A549 (cell line): ENCODE results near the gene CABP7. TPM values are rescaled to one million over a fixed set of nuclear protein-coding genes. Genes with fewer than 3 reads are reported as not detected.

Source experiments
- ATAC-seq, 2 experiments: fragments of 200-7000 bp in 1 of 2; fragments of >200 bp in 1 of 2; cut with Nextera tagmentation in 1 of 2; cut with Tn5 transposase in 1 of 2; 3 replicates each; pipeline versions ENCODE4 v1.8.0 to v1.9.1; 2018 to 2020; ENCODE audit warnings: mild to moderate bottlenecking in 1 of 2, moderate library complexity in 1 of 2
- CTCF ChIA-PET: fragments of 300-600 bp; sonication (Branson Sonifier 250); formaldehyde crosslinking; extraction: SDS; loops from one replicate; lab custom pipeline; 2021; ENCODE audit warnings: antibody characterized with exemption, inconsistent platforms; lab: Yijun Ruan, JAX
- POLR2A ChIA-PET: fragments of 350-600 bp; formaldehyde crosslinking; extraction: SDS; loops from one replicate; lab custom pipeline; 2021; ENCODE audit warnings: antibody characterized with exemption, inconsistent platforms; lab: Yijun Ruan, JAX
- DNase-seq, 2 experiments: peaks; one replicate each; pipeline versions ENCODE4 v3.0.0 to v3.0.0-alpha.2; 2011 to 2016; ENCODE audit warnings: low read depth in 1 of 2, low spot score in 1 of 2
- FAIRE-seq: peaks from 2 replicates; lab custom pipeline; 2011; peaks lifted over from hg19 to GRCh38; lab: Jason Lieb, UNC
- H3K27ac ChIP-seq, 2 experiments: fragments of >200 bp; sonication (Bioruptor Twin); formaldehyde crosslinking; 3 replicates each; pipeline ENCODE4 v1.5.1; 2016 to 2017
- H3K4me1 ChIP-seq: fragments of >200 bp; sonication (Bioruptor Twin); formaldehyde crosslinking; 3 replicates; pipeline ENCODE4 v1.6.1; 2016
- H3K4me2 ChIP-seq: fragments of >200 bp; sonication (Bioruptor Twin); formaldehyde crosslinking; 3 replicates; pipeline ENCODE4 v1.6.1; 2016
- H3K4me3 ChIP-seq: fragments of >200 bp; sonication (Bioruptor Twin); formaldehyde crosslinking; 3 replicates; pipeline ENCODE4 v1.5.1; 2016
- H3K9me3 ChIP-seq: fragments of >200 bp; sonication (Bioruptor Twin); formaldehyde crosslinking; 3 replicates; pipeline ENCODE4 v1.6.1; 2016
- CEBPB ChIP-seq, 2 experiments: fragments of >200 bp in 1 of 2; sonication (Bioruptor Twin) in 1 of 2; formaldehyde crosslinking in 1 of 2; IDR thresholded peaks; 2 replicates each; pipeline ENCODE4 v1.6.1; 2012 to 2016
- CHD2 ChIP-seq: fragments of 150-350 bp; IDR thresholded peaks from 2 replicates; pipeline ENCODE4 v1.6.1; 2014; ENCODE audit warnings: low read length; ENCODE audit not compliant: partially characterized antibody
- CHD4 ChIP-seq: fragments of 200-600 bp; sonication (generic); IDR thresholded peaks from 2 replicates; pipeline ENCODE4 v1.6.1; 2016; ENCODE audit warnings: antibody characterized with exemption, mild to moderate bottlenecking, borderline replicate concordance
- CTCF ChIP-seq: fragments of >200 bp; sonication (Bioruptor Twin); formaldehyde crosslinking; IDR thresholded peaks from 3 replicates; pipeline ENCODE4 v1.5.1; 2016
- E2F6 ChIP-seq: IDR thresholded peaks from 2 replicates; pipeline ENCODE4 v1.6.1; 2012; ENCODE audit warnings: low read depth, borderline replicate concordance
- ESRRA ChIP-seq: fragments of 150-350 bp; IDR thresholded peaks from 2 replicates; pipeline ENCODE4 v1.6.1; 2014; ENCODE audit warnings: mild to moderate bottlenecking, low read length, borderline replicate concordance
- GATA3 ChIP-seq: IDR thresholded peaks from 2 replicates; pipeline ENCODE4 v1.6.1; 2012; ENCODE audit warnings: borderline replicate concordance
- HMGXB4 ChIP-seq: fragments of 250-450 bp; sonication (Bioruptor Pico); IDR thresholded peaks from 2 replicates; pipeline ENCODE4 v1.5.0; 2021; ENCODE audit warnings: mild to moderate bottlenecking, moderate library complexity, borderline replicate concordance
- HOXA7 ChIP-seq: fragments of 250-450 bp; sonication (Bioruptor Pico); IDR thresholded peaks from 2 replicates; pipeline ENCODE4 v1.5.0; 2020; ENCODE audit warnings: mild to moderate bottlenecking, moderate library complexity
- HOXB5 ChIP-seq: fragments of 250-450 bp; sonication (Bioruptor Pico); IDR thresholded peaks from 2 replicates; pipeline ENCODE4 v1.5.0; 2020; ENCODE audit warnings: mild to moderate bottlenecking, moderate library complexity
- KDM1A ChIP-seq: fragments of 200-600 bp; sonication (generic); IDR thresholded peaks from 2 replicates; pipeline ENCODE4 v1.6.1; 2016; ENCODE audit warnings: low read depth, mild to moderate bottlenecking
- MAFK ChIP-seq: fragments of 450-650 bp; IDR thresholded peaks from 2 replicates; pipeline ENCODE4 v1.6.1; 2014; ENCODE audit not compliant: partially characterized antibody
- MAZ ChIP-seq: fragments of 150-350 bp; IDR thresholded peaks from 2 replicates; pipeline ENCODE4 v1.6.1; 2014; ENCODE audit warnings: antibody characterized with exemption, low read depth, low read length, borderline replicate concordance
- MYC ChIP-seq: IDR thresholded peaks from 2 replicates; pipeline ENCODE4 v1.6.1; 2012; ENCODE audit warnings: mild to moderate bottlenecking, inconsistent platforms, low read length, improper control_type of control experiment, borderline replicate concordance
- NR3C1 ChIP-seq: fragments of >200 bp; sonication (Bioruptor Twin); formaldehyde crosslinking; IDR thresholded peaks from 3 replicates; pipeline ENCODE4 v1.6.1; 2017
- PHF8 ChIP-seq: fragments of 200-600 bp; sonication (generic); IDR thresholded peaks from 2 replicates; pipeline ENCODE4 v1.6.1; 2016; ENCODE audit warnings: low read depth, mild to moderate bottlenecking, antibody characterized with exemption, moderate library complexity, borderline replicate concordance
- POLR2AphosphoS2 ChIP-seq: conservative IDR thresholded peaks from 2 replicates; pipeline ENCODE4 v1.6.1; 2012; ENCODE audit warnings: low read length, improper control_type of control experiment, inconsistent platforms
- RNF2 ChIP-seq: fragments of 200-600 bp; sonication (generic); IDR thresholded peaks from 2 replicates; pipeline ENCODE4 v1.6.1; 2016; ENCODE audit warnings: low read depth, mild to moderate bottlenecking, antibody characterized with exemption, moderate library complexity, borderline replicate concordance
- SMC3 ChIP-seq: fragments of >200 bp; sonication (Bioruptor Twin); formaldehyde crosslinking; IDR thresholded peaks from 3 replicates; pipeline ENCODE4 v1.6.1; 2018; ENCODE audit warnings: inconsistent platforms
- TFCP2L1 ChIP-seq: fragments of 250-450 bp; sonication (Bioruptor Pico); IDR thresholded peaks from 2 replicates; pipeline ENCODE4 v1.5.0; 2021; ENCODE audit warnings: mild to moderate bottlenecking
- TP53 ChIP-seq: fragments of 250-450 bp; sonication (Bioruptor Pico); IDR thresholded peaks from 2 replicates; pipeline ENCODE4 v1.5.0; 2021; ENCODE audit warnings: mild to moderate bottlenecking, moderate library complexity
- WGBS: methylation state at CpG from one replicate; pipeline ENCODE4 v1.1.6; 2017; ENCODE audit errors: missing lambda C conversion rate; 5-methylcytosine and 5-hydroxymethylcytosine counted together
- polyA plus RNA-seq, 4 experiments: library from polyadenylated mRNA; depleted of rRNA in 3 of 4; stranded (reverse); fragments of >200 nt; fragmentation: RNase III in 1 of 4; extraction: RNeasy Plus Mini Kit Qiagen cat#74134 plus additional on column Dnase treatment in 1 of 4; gene quantifications; 2 replicates in 3 of 4; 3 replicates in 1 of 4; pipeline ENCODE4 v1.2.3, GENCODE V29; 2011 to 2017
- TF ChIP-seq, protein P1 (sequence below): fragments of >200 bp; sonication (Bioruptor Twin); formaldehyde crosslinking; IDR thresholded peaks from 3 replicates; pipeline ENCODE4 v1.6.1; 2016
- TF ChIP-seq, protein P2 (sequence below): fragments of >200 bp; sonication (Bioruptor Twin); formaldehyde crosslinking; IDR thresholded peaks from 2 replicates; pipeline ENCODE4 v1.6.1; 2016

CABP7 gene
- polyA plus RNA-seq, 2 of the 4 experiments (the other 2 are of a cell fraction) = 0.05 to 0.15 TPM

DNA sequence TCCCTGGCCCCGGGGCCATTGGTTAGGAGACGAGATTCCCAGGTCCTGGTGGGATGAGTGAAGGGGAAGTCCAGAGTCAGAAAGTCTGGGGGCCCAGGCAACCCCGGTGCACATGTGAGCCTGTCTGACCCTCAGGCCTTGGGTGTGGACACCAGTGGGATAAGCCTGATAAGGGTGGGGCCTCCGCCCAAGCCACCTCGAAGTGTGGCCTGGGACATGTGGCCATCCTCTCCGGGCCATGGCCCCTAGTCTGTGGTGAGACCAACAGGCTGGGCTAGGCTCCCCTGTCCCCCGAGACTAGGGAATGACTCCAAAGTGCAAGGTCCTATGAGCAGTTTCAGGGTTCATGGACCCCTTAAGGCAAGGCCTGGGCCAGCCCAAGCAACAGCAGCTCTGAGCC lies 6.3 kb downstream of the CABP7 start:
- WGBS = 67% methylated on average over 3 of the region's 7 CpGs
- POLR2A ChIA-PET = no interaction called here

GRCh38 chr22:29726512-29727130 lies 6.8 kb downstream of the CABP7 start:
- H3K9me3 ChIP-seq = no peaks in the 10 kb centered on the region
- peak overlapping the region; percentile 38; the same call in 2 of the 3 replicates for H3K4me2 ChIP-seq
- no peak for FAIRE-seq
- WGBS = 71% methylated on average over 9 of the region's 15 CpGs
- ATAC-seq = no peak; a peak in 1 of 6 replicates
- 0 out of 6 replicates have a peak overlapping the region, but pooled peaks of 1 of the 2 experiments have one; percentile 26 for H3K27ac ChIP-seq
- TF ChIP-seq, protein P1, sequence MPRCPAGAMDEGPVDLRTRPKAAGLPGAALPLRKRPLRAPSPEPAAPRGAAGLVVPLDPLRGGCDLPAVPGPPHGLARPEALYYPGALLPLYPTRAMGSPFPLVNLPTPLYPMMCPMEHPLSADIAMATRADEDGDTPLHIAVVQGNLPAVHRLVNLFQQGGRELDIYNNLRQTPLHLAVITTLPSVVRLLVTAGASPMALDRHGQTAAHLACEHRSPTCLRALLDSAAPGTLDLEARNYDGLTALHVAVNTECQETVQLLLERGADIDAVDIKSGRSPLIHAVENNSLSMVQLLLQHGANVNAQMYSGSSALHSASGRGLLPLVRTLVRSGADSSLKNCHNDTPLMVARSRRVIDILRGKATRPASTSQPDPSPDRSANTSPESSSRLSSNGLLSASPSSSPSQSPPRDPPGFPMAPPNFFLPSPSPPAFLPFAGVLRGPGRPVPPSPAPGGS = no peak
- TF ChIP-seq ESRRA = peak; percentile 98
- no peak for TF ChIP-seq HMGXB4 (CRISPR knock-in tag)
- no peak for TF ChIP-seq PHF8
- TF ChIP-seq MAZ = no peak
- TF ChIP-seq HOXA7 (CRISPR knock-in tag) = no peak
- TF ChIP-seq MYC = no peak
- TF ChIP-seq MAFK = no peak
- DNase-seq = no peak
- H3K4me1 ChIP-seq = no peaks in the 10 kb centered on the region
- ChIA-PET CTCF (interaction anchor here (1.0 to 3.3 kb wide), 4 partner anchors 118 to 362 kb away, joined by 3 to 17 read pairs (median 5); no protein-coding TSS in a partner anchor), POLR2A (no interaction called here)
- H3K4me3 ChIP-seq = no peak overlapping the region

More for the DNA sequence above, 6.3 kb downstream of the CABP7 start:
- Histone ChIP-seq H3K9me3 (no peaks in the 10 kb centered on the region), H3K4me3 (no peak overlapping the region), H3K27ac (no peak overlapping the region), H3K4me1 (no peaks in the 10 kb centered on the region), H3K4me2 (no peak overlapping the region)
- CTCF ChIA-PET = interaction anchor here (1.3 to 3.3 kb wide), 2 partner anchors 279 to 363 kb away, joined by 7 to 17 read pairs; no protein-coding TSS in a partner anchor
- no peak for DNase-seq
- FAIRE-seq = no peak
- TF ChIP-seq E2F6 = no peak
- TF ChIP-seq TFCP2L1 = no peak
- no peak for TF ChIP-seq MAZ
- TF ChIP-seq CHD4 = no peak
- no peak for TF ChIP-seq HOXB5 (CRISPR knock-in tag)
- no peak for TF ChIP-seq CTCF
- ATAC-seq = no peak

DNA sequence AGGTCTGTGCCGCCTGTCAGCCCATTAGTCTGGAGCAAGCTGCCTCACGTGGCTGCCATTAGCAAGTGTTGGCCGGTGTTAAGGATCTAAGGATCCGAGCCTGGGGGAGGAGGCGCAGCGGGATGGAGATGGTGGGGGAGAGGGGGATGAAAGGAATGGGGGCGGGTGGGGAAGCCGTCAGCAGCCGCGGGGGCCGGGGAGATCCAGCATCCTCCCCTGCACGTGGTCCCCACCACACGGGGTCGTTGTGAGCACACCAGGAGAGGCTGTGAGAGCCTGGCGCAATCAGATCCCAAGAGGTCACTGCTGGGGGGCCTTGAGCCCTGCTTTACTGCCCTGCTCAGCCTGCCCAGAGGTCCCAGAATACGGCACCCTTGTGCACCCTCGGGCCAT lies 7.3 kb downstream of the CABP7 start:
- H3K4me2 ChIP-seq = peak overlapping the region; percentile 38; the same call in 2 of the 3 replicates
- no peaks in the 10 kb centered on the region for H3K4me1 ChIP-seq
- DNase-seq (peak; percentile 33 to 51), ATAC-seq (peak; percentile 56 to 76), FAIRE-seq (no peak)
- ChIA-PET CTCF (interaction anchor here (1.0 to 3.3 kb wide), 5 partner anchors 12 to 304 kb away, joined by 3 to 17 read pairs (median 3); no protein-coding TSS in a partner anchor), POLR2A (no interaction called here)
- H3K9me3 ChIP-seq = no peaks in the 10 kb centered on the region
- no peak overlapping the region for H3K4me3 ChIP-seq
- H3K27ac ChIP-seq = 0 out of 6 replicates have a peak overlapping the region, but pooled peaks of 1 of the 2 experiments have one; percentile 26
- WGBS = 54% methylated on average over 4 of the region's 17 CpGs
- TF ChIP-seq, protein P2, sequence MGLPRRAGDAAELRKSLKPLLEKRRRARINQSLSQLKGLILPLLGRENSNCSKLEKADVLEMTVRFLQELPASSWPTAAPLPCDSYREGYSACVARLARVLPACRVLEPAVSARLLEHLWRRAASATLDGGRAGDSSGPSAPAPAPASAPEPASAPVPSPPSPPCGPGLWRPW = no peak
- TF ChIP-seq SMC3 = peak; percentile 42; the same call in 2 of the 3 replicates
- no peak for TF ChIP-seq NR3C1
- TF ChIP-seq MAZ = no peak
- TF ChIP-seq CHD2 = no peak
- peak; percentile 36 for TF ChIP-seq CTCF
- TF ChIP-seq RNF2 = no peak
- no peak for TF ChIP-seq TP53
- no peak for TF ChIP-seq GATA3
- TF ChIP-seq KDM1A = no peak
- no peak for TF ChIP-seq POLR2AphosphoS2
- peak in 1 of 2 experiments; percentile 29; a peak in 1 of 4 replicates for TF ChIP-seq CEBPB (IDR thresholded peaks at IDR 0.05)
